ENCODE results near the gene HCN4.

Gene HCN4

GRCh38 chr15:73296609-73297353 lies 72.0 kb downstream of the HCN4 start:
- DNase-seq (ENCODE audit: low read depth) = no peak

- DNase-seq (ENCODE audit: low read depth) = no peak
Observed at GRCh38 chr15:73295630-73296286, 73.0 kb downstream of the HCN4 start.

GRCh38 chr15:73293773-73294172 lies 75.0 kb downstream of the HCN4 start:
- no peak for DNase-seq (ENCODE audit: low read depth)

DNA sequence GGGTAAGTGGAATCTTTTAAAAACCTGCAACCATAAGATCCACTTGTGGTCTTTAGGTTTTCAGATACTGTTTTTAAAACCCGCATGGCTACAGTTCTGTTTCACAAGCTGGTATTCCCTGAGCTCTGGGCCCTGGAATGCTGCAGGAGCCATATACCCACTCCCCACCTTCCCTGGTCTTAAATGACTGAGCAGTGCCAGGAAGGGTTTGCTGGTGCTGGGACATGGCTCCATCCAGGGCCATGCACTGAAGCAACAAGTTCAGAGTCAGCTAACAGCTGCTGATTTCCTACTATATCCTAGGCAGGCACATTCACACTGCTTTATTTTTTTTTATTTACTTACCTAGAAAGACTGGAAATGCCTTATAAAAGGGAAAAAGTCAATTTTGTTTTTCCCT lies 77.3 kb downstream of the HCN4 start:
- DNase-seq (ENCODE audit: low read depth) = no peak

DNA sequence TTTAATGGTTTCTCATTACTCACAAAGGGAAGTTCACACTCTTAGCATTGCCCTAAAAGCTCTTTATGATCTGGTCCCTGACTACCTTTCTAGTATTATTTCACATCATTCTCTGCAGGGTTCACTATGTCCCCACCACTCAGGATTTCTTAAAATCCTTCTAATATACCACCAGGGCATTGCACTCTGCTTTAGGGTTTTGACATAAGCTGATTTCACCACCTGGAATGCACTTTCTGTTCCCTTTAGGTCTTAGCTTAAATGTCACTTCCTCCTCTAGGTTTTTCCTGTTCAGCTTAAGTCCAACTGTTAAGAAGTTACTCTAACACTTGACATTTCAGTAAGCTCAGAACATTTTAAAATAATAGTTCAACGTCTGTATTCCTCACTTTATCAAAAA lies 81.7 kb downstream of the HCN4 start:
- no peak for DNase-seq (ENCODE audit: low read depth)

DNA sequence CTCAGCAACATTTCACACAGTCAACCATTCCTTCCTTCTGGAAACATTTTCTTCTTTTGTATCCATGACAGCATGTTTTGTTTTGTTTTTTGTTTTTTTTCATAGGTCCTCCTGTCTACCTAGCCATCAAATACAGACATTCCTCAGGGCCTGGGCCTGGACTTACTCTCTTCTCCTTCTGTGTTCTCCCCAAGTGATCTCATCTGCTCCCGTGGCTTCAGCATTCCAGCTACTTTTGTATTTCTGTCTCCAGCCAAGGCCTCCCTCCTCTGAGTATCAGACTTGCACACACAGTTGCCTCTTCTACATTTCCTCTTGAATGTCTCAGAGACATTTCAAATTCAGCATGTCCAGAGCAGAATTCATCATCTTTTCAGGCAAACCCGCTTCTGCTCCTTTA lies 82.4 kb downstream of the HCN4 start:
- DNase-seq (ENCODE audit: low read depth) = no peak

GRCh38 chr15:73284090-73284716 lies 84.6 kb downstream of the HCN4 start:
- no peak for DNase-seq (ENCODE audit: low read depth)

- no peak for DNase-seq (ENCODE audit: low read depth)
Observed at GRCh38 chr15:73283366-73283962, 85.3 kb downstream of the HCN4 start.

- no peak for DNase-seq (ENCODE audit: low read depth)
Observed at GRCh38 chr15:73282567-73283365, 86.0 kb downstream of the HCN4 start.

DNA sequence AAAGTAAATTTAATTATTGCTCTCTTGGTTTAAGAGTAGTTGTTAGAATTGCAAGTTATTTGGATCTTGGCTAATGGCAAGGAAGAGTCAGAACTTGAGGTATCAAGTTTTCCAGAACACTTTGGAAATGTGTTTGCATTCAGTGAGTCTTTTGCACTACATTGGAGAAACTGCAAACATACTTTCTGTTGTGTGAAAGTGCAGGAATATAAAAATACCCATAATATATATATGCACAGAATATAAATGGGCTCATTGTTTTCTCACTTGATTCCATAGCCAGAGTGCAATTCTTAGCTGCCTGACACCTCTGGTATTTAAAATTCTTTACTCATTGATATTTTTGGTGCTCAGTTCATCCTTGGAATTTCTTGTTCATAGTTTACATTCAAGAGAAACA lies 92.9 kb downstream of the HCN4 start:
- DNase-seq (ENCODE audit: low read depth) = no peak

GRCh38 chr15:73273181-73274002 lies 95.4 kb downstream of the HCN4 start:
- DNase-seq (ENCODE audit: low read depth) = peak; percentile 10

DNA sequence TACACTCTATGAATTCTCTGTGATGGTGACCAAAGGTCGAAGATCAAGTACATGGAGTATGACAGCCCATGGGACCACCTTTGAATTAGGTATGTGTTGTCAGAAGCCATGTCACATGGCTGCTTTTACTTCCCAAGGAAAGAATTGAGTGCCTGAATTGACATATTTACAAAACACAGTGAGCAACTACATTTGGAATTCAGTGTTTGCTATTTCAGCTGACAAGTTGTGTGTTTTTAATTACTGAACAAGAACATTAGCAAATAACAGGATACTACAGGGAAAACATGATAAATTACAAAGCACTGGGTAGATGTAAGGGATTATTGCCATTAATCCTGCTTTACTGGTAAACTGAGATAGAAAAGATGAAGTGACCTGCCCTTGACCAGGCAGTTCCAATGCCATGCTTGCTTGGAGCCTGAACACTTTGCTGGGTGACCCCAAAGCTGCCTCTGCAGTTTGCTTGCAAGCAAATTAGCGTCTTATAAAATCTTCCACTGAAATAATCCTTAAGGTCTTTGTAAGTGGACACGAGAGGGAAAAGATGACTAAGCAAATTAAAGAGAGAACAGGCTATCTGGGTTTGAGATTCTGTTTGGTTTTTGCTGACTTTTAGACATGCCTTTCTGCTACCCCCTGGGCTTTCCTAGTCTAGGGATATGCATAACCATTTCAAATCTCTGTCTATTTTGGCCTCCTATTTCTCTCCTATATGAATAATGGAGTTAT lies 98.2 kb downstream of the HCN4 start:
- DNase-seq (ENCODE audit: low read depth) = no peak

Data from stimulated activated CD8-positive, alpha-beta memory T cell treated with anti-CD3 and anti-CD28 coated beads, Interleukin-15, amount 100 ng/mL, for 1 hour (primary cell).